Fibroblast of lung (primary cell): ENCODE results near the gene ARFGAP1. TPM values are rescaled to one million over a fixed set of nuclear protein-coding genes. Genes with fewer than 3 reads are reported as not detected.
A peak's percentile ranks its signal among the peaks of the same experiment; 100 is the strongest.

Source experiments
- DNase-seq, 2 donors: peaks; one replicate each; pipeline versions ENCODE4 v3.0.0 to v3.0.0-alpha.2; 2010; ENCODE audit warnings: low read depth in 2 of 2
- H2AFZ ChIP-seq: 2 replicates; pipeline ENCODE4 v1.5.1; 2012; ENCODE audit warnings: low read length, control low read depth, inconsistent platforms
- H3K27ac ChIP-seq: 2 replicates; pipeline ENCODE4 v1.5.1; 2011; ENCODE audit warnings: low read length, control low read depth; ENCODE audit not compliant: insufficient read depth
- H3K27me3 ChIP-seq: 2 replicates; pipeline ENCODE4 v1.5.1; 2011; ENCODE audit warnings: mild to moderate bottlenecking, low read length; ENCODE audit not compliant: control insufficient read depth, insufficient read depth
- H3K36me3 ChIP-seq: 2 replicates; pipeline ENCODE4 v1.5.1; 2011; ENCODE audit warnings: low read length; ENCODE audit not compliant: control insufficient read depth, insufficient read depth
- H3K4me1 ChIP-seq: 2 replicates; pipeline ENCODE4 v1.5.1; 2011; ENCODE audit warnings: low read length; ENCODE audit not compliant: control insufficient read depth, insufficient read depth; ENCODE audit errors: extremely low read depth
- H3K4me2 ChIP-seq: 2 replicates; pipeline ENCODE4 v1.5.1; 2011; ENCODE audit warnings: low read length, control low read depth; ENCODE audit not compliant: insufficient read depth; ENCODE audit errors: extremely low read depth
- H3K4me3 ChIP-seq, 4 experiments: fragments of 200-600 bp in 1 of 4; sonication (generic) in 1 of 4; replicated peaks in 1 of 4; 2 replicates each; pipeline ENCODE4 v1.5.1; 2011 to 2016; ENCODE audit warnings: low read length in 4 of 4, low read depth in 3 of 4, mild to moderate bottlenecking in 3 of 4, control low read depth in 2 of 4, inconsistent platforms in 1 of 4, mixed read lengths in 1 of 4; ENCODE audit not compliant: insufficient read depth in 1 of 4; ENCODE audit errors: control extremely low read depth in 1 of 4
- H3K79me2 ChIP-seq: 2 replicates; pipeline ENCODE4 v1.5.1; 2012; ENCODE audit warnings: mild to moderate bottlenecking, low read length, inconsistent platforms; ENCODE audit not compliant: control insufficient read depth, insufficient read depth
- H3K9ac ChIP-seq: 2 replicates; pipeline ENCODE4 v1.5.1; 2011; ENCODE audit warnings: mild to moderate bottlenecking, low read length, control low read depth; ENCODE audit not compliant: insufficient read depth
- H3K9me3 ChIP-seq: 2 replicates; pipeline ENCODE4 v1.5.1; 2012; ENCODE audit warnings: low read depth, low read length; ENCODE audit not compliant: control insufficient read depth, insufficient read depth
- H4K20me1 ChIP-seq: 2 replicates; pipeline ENCODE4 v1.5.1; 2011; ENCODE audit warnings: low read length; ENCODE audit not compliant: control insufficient read depth, insufficient read depth; ENCODE audit errors: extremely low read depth
- EZH2 ChIP-seq: IDR thresholded peaks from 2 replicates; pipeline ENCODE4 v1.5.1; 2012; ENCODE audit warnings: low read length, control low read depth, mild to moderate bottlenecking; ENCODE audit errors: missing control alignments
- polyA plus RNA-seq, 2 donors: library from polyadenylated mRNA; depleted of rRNA in 1 of 2; stranded (reverse) in 1 of 2; unstranded in 1 of 2; fragments of >200 nt; gene quantifications; 2 replicates each; pipeline ENCODE4 v1.2.1, GENCODE V29; 2011 to 2012; ENCODE audit warnings: missing spikeins in 1 of 2
- total RNA-seq: library from RNA; depleted of rRNA; stranded (reverse); fragments of >200 nt; gene quantifications from 2 replicates; pipeline ENCODE4 v1.2.1, GENCODE V29; 2014
- TF ChIP-seq, protein P1 (sequence below), 2 donors: IDR thresholded peaks in 1 of 2; conservative IDR thresholded peaks in 1 of 2; 1 replicate in 1 of 2; 2 replicates in 1 of 2; pipeline ENCODE4 v1.5.1; 2011 to 2012; ENCODE audit warnings: low read length in 2 of 2, control low read depth in 1 of 2, inconsistent platforms in 1 of 2, low read depth in 1 of 2, mild to moderate bottlenecking in 1 of 2

Gene ARFGAP1
- total and polyA plus RNA-seq, 2 donors (not counting 1 experiment from before 2014, with no cell fraction given) = 37.6 to 42.9 TPM

DNA sequence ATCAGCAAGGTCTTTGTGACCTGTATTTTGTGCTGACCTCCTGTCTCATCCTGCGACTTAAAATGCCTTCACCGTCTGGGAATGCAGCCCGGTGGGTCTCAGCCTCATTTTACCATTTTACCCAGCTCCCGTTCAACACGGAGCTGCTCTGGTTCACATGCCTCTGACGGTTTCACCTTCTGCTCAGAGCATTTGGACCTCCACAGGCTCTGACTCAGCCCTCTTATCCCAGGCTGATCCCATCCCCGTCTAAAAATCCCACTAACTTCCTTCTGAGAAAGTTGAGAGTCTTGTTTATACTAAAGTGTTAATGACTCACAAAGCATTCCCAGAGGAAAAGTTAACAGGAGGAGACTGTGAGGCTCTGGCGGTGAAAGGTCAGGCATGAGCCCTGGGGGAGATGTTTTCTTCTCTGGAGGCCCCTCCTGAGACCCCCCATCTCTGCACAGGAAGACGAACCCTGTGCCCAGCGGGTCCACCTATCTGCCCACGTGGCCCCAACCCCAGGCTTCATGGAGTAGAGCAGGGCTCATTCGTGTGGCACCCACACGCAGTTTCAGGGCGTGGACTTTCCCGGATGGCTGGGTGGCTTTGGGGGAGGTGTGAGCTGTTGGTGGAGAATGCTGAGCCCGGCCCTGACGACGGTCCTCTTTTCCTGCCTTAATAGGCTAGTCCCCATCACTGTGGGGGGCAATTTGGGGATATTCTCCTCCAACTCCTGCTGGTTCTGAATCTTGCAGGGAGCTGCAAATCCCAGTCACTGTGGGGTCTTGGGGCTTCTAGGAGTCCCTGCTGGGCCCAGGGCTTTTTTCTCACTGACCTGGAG, 40.2 kb upstream of the ARFGAP1 start:
- H3K4me3 ChIP-seq = no peak overlapping the region
- peak overlapping the region; percentile 52 for H3K4me2 ChIP-seq
- no peaks in the 10 kb centered on the region for H3K79me2 ChIP-seq
- DNase-seq = peak; percentile 93 to 97
- H3K27ac ChIP-seq = peak overlapping the region; percentile 45
- no peaks in the 10 kb centered on the region for H3K9me3 ChIP-seq
- H3K9ac ChIP-seq = peak overlapping the region; percentile 41
- no peaks in the 10 kb centered on the region for H3K36me3 ChIP-seq
- H4K20me1 ChIP-seq = no peaks in the 10 kb centered on the region
- H2AFZ ChIP-seq = no peak overlapping the region
- TF ChIP-seq, protein P1, sequence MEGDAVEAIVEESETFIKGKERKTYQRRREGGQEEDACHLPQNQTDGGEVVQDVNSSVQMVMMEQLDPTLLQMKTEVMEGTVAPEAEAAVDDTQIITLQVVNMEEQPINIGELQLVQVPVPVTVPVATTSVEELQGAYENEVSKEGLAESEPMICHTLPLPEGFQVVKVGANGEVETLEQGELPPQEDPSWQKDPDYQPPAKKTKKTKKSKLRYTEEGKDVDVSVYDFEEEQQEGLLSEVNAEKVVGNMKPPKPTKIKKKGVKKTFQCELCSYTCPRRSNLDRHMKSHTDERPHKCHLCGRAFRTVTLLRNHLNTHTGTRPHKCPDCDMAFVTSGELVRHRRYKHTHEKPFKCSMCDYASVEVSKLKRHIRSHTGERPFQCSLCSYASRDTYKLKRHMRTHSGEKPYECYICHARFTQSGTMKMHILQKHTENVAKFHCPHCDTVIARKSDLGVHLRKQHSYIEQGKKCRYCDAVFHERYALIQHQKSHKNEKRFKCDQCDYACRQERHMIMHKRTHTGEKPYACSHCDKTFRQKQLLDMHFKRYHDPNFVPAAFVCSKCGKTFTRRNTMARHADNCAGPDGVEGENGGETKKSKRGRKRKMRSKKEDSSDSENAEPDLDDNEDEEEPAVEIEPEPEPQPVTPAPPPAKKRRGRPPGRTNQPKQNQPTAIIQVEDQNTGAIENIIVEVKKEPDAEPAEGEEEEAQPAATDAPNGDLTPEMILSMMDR (conservative IDR thresholded peaks at IDR 0.05 in 1 of 2, IDR thresholded peaks at IDR 0.05 in 1 of 2; ENCODE audit: low read depth in 1 of 2, low read length in 2 of 2) = no peak
- no peak for TF ChIP-seq EZH2
- H3K4me1 ChIP-seq = peaks cover 14% of the 10 kb centered on the region
- peaks cover 7% of the 10 kb centered on the region for H3K27me3 ChIP-seq

DNA sequence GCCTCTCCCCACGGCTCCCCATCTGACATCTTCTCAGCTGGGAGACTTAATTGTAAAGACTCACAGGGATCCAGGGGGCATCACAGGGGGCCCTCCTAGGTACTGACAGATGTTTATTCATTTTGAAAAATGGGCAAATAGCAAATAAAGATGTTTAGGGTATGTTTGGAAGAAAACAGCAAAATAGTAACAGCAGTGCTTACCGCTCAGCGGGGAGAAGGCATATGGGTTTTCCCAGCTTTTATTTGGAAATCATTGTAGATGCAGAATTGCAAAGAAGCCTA, 39.6 kb upstream of the ARFGAP1 start:
- H3K27me3 ChIP-seq = peaks cover 7% of the 10 kb centered on the region
- H4K20me1 ChIP-seq = no peaks in the 10 kb centered on the region
- H3K9me3 ChIP-seq = no peaks in the 10 kb centered on the region
- peak overlapping the region; percentile 45 for H3K27ac ChIP-seq
- no peak overlapping the region for H2AFZ ChIP-seq
- peak overlapping the region; percentile 41 for H3K9ac ChIP-seq
- H3K4me3 ChIP-seq = no peak overlapping the region
- no peak for TF ChIP-seq EZH2
- TF ChIP-seq, protein P1 (conservative IDR thresholded peaks at IDR 0.05 in 1 of 2, IDR thresholded peaks at IDR 0.05 in 1 of 2; ENCODE audit: low read depth in 1 of 2, low read length in 2 of 2) = no peak
- no peak overlapping the region for H3K4me2 ChIP-seq
- H3K36me3 ChIP-seq = no peaks in the 10 kb centered on the region
- H3K79me2 ChIP-seq = no peaks in the 10 kb centered on the region
- DNase-seq = peak in 1 of 2 donors; percentile 14
- H3K4me1 ChIP-seq = peaks cover 14% of the 10 kb centered on the region

DNA sequence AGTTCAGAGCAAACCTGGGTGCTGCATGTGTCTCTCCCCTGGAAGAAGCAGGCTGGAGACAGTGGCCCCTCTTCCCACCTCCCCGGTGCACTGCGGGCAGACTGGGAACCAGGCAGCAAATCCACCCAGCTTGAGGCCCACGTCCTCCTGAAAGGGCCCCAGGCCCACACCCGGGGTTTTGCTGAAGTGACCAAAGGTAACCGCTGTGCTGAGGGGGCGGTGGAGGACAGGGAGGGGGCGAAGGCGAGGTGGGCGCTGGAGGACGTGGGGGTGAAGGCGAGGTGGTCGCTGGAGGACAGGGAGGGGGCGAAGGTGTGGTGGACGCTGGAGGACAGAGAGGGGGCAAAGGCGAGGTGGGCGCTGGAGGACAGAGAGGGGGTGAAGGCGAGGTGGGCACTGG, 38.7 kb upstream of the ARFGAP1 start:
- Histone ChIP-seq H2AFZ (no peak overlapping the region), H3K27ac (no peak overlapping the region), H3K36me3 (no peaks in the 10 kb centered on the region), H3K9me3 (no peaks in the 10 kb centered on the region), H3K4me1 (peaks cover 14% of the 10 kb centered on the region), H3K4me2 (no peak overlapping the region), H3K79me2 (no peaks in the 10 kb centered on the region), H4K20me1 (no peaks in the 10 kb centered on the region), H3K9ac (no peak overlapping the region), H3K27me3 (peaks cover 4% of the 10 kb centered on the region), H3K4me3 (no peak overlapping the region)
- TF ChIP-seq EZH2 = no peak
- TF ChIP-seq, protein P1 (conservative IDR thresholded peaks at IDR 0.05 in 1 of 2, IDR thresholded peaks at IDR 0.05 in 1 of 2; ENCODE audit: low read depth in 1 of 2, low read length in 2 of 2) = no peak
- no peak for DNase-seq
